Stimulated activated CD8-positive, alpha-beta memory T cell treated with anti-CD3 and anti-CD28 coated beads, Interleukin-15, amount 100 ng/mL, for 24 hours (primary cell): ENCODE results near the gene SLC30A7.
"Not testable (repeated sequence)": the region's sequence is repeated elsewhere in the genome, so short reads cannot be mapped to it uniquely, and the experiment has no call there.

Experiments
- DNase-seq: peaks from one replicate; pipeline ENCODE4 v3.0.0-alpha.2; 2020; ENCODE audit warnings: low read depth

The SLC30A7 gene

DNA sequence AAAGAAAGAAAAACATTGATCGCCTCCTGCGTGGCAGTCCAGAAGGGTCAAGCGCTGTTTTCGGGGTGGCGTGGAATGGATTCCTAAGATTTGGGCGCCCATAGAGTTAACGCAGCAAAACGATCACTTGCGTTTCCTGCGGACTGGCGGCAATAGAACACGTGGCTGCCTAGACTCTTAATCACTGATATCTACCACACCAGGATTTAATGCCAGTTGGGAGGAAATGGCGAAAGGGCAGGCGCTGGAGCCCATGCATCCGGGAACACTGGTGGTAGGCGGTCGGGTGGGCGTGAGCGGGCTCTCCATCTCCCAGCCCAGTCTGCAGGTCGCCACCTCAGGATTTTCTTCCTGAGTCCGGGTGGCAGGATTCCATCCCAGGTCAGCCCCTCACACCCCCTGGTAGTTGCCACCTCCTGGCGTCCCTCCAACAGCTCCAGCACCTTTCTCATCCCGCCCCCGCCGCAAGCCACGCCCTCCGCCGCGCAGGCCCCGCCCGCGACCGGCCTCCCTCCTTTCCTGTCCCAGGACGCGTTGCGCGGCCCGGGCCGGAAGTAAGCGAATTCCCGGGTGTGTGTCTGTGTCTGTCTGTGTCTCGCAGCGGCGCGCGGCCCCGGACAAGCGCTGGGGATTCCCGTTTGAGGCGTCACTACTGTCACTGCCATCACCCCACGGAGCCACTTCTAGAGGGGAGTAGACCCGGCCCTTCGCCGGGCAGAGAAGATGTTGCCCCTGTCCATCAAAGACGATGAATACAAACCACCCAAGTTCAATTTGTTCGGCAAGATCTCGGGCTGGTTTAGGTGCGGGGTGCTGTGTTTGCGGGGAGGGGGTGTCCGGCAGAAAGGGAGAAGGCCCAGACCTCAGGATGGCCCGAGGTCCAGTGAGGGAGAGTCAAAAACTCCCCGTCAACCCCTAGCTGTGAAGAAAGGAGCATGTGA lies at the start of gene SLC30A7:
Gene SLC30A7, plus strand, starts transcription at position 551 of the 941 bp plus-strand sequence. Its CDS starts 173 bp downstream, at position 724.
- DNase-seq = peak; percentile 97

DNA sequence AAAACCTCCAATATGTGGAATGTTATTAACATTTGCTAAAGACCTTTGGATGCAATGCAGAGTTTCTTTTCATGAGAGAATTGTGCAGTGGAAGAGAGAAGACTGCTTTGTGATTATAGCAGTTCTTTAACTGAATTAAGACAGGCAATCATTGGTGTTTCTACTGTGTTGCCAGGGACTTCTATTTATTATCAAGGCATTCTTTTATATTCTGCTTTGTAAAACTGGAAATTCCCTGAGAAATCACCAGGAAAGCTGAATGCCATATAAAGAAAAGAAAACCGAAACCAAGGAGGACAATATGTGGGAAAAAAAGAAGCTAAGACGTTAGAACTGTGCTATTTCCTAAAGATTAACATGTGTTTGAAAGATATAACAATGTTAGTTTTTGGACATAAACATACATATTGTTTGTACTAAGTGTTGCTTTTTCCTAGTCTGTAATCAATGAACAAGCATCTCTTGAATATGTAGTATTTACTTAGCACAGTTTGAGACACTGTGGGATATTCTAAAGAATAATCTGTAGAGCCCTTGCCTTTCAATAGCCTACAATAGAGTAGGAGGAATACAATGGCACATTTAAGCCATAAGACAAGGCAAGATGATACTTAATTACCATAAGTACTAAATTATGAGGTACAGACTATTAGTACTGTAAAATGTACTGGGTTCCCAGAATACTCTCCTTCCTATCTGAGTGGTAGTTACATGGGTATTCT lies 48.4 kb upstream of the SLC30A7 start:
- DNase-seq = no peak

- no peak for DNase-seq
Measured at GRCh38 chr1:100851726-100852125, 44.2 kb upstream of the SLC30A7 start.

- DNase-seq = no peak
Measured at GRCh38 chr1:100852976-100853375, 42.9 kb upstream of the SLC30A7 start.

GRCh38 chr1:100855116-100855515 lies 40.8 kb upstream of the SLC30A7 start:
- not testable (repeated sequence) for DNase-seq

- DNase-seq = no peak
Measured at GRCh38 chr1:100860397-100860991, 35.4 kb upstream of the SLC30A7 start.

- DNase-seq = no peak
Measured at GRCh38 chr1:100861379-100861778, 34.5 kb upstream of the SLC30A7 start.

- DNase-seq = no peak
Measured at GRCh38 chr1:100862591-100862990, 33.3 kb upstream of the SLC30A7 start.

GRCh38 chr1:100866041-100866900 lies 29.6 kb upstream of the SLC30A7 start:
- DNase-seq = no peak

GRCh38 chr1:100866901-100867206 lies 29.0 kb upstream of the SLC30A7 start:
- no peak for DNase-seq

DNA sequence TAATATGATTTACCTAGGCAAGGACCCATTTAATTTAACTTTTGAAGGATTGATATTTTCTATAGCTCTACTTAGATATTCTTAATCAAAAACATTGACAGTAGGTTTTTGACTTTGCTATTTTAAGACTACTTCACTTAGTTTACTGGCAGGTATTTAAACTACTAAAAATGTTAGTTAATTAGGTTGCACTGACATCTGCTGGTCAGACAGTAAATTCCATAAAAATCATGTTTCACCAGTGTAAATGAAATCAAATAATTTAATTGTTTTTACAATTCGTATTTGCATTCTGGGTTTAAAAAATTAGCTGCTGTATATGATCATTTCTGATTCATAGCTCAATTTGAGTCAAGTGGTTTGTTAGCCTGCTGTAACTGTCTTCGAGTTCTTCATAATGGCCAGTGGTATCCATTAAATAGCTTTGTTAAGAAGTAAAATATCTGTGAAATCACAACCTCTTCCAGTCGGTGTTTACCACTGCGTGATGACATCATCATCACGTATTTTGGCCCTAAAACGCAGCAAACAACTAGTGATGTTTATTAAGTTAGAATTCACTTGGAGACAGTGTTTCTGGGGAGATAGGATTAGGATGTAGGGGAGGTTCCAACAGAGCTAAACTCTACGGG lies 27.4 kb upstream of the SLC30A7 start:
- DNase-seq = no peak

GRCh38 chr1:100869996-100870395 lies 25.9 kb upstream of the SLC30A7 start:
- no peak for DNase-seq

DNA sequence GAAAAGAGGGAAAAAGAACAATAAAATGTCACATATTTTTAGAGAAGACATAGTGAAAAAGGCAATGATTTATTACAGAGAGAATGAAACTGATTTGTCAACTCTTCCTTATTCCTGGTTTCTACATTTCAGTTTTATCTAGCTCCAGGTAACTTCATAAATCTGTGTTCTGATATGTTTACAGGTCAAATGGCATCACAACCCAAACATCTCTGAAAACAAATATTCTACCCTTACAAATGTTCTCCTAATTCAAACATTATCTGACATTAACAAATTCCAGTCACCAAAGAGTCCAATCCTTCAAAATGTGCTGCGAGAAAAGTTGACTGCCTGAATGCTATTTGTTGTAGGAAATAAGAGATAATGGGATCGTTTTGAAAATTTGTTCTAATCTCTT lies 21.5 kb upstream of the SLC30A7 start:
- no peak for DNase-seq

GRCh38 chr1:100875228-100875627 lies 20.7 kb upstream of the SLC30A7 start:
- no peak for DNase-seq

DNA sequence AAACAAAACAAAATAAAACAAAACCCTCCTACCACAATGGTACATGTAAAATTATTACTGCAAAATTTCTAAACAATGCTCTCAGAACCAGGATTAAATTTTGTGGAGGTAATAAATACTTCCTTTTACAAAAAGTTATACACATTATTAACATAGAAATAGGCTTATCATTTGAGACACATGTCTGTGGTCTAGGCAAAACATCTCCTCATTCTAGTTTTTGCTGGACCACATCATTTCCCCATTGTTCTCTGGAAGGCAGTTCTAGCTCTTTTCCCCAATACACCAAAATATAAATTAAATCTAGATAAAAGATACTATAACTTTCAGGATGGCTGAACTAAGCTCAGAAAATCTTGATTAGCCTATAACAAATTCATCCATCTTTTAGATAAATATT lies 19.6 kb upstream of the SLC30A7 start:
- DNase-seq = no peak

DNA sequence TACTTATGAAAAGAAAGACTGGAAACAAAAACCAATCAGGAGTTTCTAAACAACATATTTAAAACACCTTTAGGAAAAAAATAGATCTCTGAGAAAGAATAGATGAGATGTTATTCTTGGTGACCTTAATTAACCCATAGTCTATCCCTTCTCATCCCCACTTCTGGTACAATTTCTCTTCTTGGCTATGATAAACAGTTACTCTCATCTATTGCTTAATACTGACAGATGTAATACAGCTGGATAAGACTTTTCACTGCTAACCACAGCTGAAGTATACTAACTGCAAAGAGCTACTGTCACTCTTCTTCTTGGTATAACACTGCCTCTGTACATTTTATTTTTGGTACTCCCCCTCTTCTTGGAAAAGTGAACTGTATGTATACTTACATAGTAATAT lies 16.5 kb upstream of the SLC30A7 start:
- DNase-seq = no peak

GRCh38 chr1:100881687-100882086 lies 14.2 kb upstream of the SLC30A7 start:
- DNase-seq = no peak

GRCh38 chr1:100882698-100883097 lies 13.2 kb upstream of the SLC30A7 start:
- DNase-seq = no peak

- DNase-seq = no peak
Measured at GRCh38 chr1:100883963-100884362, 11.9 kb upstream of the SLC30A7 start.

DNA sequence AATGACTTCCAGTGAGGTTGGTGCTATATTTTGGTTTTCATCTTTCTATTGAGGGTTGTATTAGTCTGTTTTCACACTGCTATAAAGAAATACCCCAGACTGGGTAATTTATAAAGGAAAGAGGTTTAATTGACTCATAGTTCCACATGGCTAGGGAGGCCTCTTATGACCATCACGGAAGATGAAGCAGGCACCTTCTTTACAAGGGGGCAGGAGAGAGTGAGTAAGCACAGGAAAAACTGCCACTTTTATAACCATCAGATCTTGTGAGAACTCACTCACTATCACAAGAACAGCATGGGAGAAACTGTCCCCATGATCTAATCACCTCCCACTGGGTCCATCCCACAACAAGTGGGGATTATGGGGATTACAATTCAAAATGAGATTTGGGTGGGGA lies 6.9 kb upstream of the SLC30A7 start:
- DNase-seq = not testable (repeated sequence)

- DNase-seq = not testable (repeated sequence)
Measured at GRCh38 chr1:100889869-100890482, 5.9 kb upstream of the SLC30A7 start.
